NB4 (cell line): ENCODE measurements around the gene CUX1.

ENCODE experiments used
- DNase-seq: peaks from one replicate; pipeline ENCODE4 v3.0.0; 2010; ENCODE audit warnings: low read depth
- H3K4me3 ChIP-seq: one replicate; pipeline ENCODE4 v1.5.1; 2011; ENCODE audit warnings: mild to moderate bottlenecking, low read depth, low read length, moderate library complexity
- CTCF ChIP-seq: IDR thresholded peaks from one replicate; pipeline ENCODE4 v1.5.1; 2012; ENCODE audit warnings: low read depth, low read length
- MAX ChIP-seq: IDR thresholded peaks from 2 replicates; pipeline ENCODE4 v1.6.1; 2011; ENCODE audit warnings: low read depth, low read length
- MYC ChIP-seq: IDR thresholded peaks from 2 replicates; pipeline ENCODE4 v1.6.1; 2011; ENCODE audit warnings: low read depth, low read length
- POLR2A ChIP-seq: IDR thresholded peaks from 2 replicates; pipeline ENCODE4 v1.6.1; 2011; ENCODE audit warnings: mild to moderate bottlenecking; ENCODE audit not compliant: insufficient read length; ENCODE audit errors: extremely low read depth

Gene CUX1

DNA sequence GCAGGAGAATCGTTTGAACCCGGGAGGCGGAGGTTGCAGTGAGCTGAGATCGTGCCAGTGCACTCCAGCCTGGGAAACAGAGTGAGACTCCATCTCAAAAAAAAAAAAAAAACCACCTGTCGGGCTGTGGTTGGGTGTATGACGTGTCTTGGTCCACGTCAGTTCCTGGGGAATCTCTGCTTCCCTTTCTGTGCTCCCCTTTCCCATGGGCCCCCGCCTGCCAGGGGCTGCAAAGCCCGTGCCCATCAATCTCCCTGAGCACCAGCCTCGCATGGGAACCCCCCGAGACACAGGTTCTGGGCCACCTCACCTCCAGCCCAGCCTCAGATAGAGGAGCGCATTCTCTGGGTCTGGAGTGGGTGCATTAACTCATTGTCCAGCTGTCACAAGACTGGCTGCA is 467.0 kb downstream of the CUX1 start:
- no peak overlapping the region for H3K4me3 ChIP-seq
- TF ChIP-seq MAX (no peak), CTCF (no peak), POLR2A (no peak), MYC (no peak)
- no peak for DNase-seq

DNA sequence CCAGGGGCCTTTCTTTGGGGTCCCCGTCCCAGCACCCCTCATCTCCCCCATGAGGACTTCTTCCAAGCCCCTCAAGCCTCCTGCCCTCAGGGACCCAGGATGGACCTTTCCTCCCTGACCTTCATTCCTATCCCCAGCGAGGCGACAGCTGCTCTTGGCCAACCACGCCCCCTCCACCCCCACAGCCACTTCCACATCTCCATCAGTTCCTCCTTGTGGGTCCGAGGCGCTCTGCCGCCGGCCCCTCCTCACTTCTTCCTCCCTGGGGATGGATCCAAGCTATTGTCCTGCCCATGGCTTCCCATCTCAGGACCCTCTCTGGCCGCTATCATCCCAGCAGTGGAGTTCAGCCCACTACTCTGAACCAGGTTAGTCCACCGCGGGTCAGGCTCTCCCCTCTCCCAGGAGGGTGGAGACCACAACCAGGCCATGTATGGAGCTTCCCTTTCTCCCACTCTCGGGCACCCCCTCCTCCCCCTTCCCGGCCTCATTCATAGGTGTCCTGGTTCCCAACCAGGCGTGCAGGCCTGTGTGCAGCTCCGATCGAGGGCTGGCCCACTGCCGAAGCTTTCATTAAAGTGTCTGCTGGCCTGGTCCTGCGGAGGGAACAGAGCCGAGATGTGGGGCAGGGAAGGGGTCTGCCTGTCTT is 467.6 kb downstream of the CUX1 start:
- TF ChIP-seq MYC (no peak; the same call in 1 of the 2 replicates), MAX (0 out of 2 replicates have a peak, but pooled peaks have one; percentile 32)
- DNase-seq = peak; percentile 86
- H3K4me3 ChIP-seq = peak overlapping the region; percentile 28

DNA sequence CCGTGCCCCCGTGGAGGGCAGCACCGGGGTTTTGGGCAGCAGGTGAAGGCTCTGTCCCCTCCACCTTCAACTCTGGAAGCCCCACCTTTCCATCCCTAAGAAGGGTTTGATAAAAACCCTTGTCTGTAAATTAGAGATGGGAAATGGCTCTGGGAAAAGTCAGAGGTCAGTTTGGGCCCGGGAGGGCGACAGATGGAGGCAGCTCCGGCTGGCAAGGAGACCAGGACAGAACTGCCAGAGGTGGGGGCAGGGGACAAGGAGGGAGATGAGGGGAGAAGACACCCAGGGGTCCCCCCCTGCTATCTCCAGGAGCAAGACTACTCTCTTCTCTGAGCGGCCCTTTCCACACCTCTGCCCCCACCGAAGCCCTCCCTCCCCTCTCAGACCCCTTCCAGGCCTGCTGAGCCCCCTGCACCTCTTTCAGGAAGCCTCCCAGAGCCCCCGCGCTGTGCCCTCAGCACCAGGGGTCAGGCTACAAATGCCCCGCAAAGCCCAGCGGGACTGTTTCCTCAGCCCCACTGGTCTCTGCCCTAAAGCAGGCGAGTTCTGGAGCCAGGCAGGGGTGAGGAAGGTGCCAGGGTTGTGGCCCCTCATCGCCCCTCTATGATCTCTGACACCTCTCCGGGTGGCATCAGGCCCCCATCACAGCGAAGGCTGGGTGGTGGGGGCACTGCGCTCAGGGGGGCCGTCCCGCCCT is 468.3 kb downstream of the CUX1 start:
- H3K4me3 ChIP-seq = peak overlapping the region; percentile 52
- TF ChIP-seq POLR2A (no peak), MYC (no peak), MAX (no peak), CTCF (no peak)

DNA sequence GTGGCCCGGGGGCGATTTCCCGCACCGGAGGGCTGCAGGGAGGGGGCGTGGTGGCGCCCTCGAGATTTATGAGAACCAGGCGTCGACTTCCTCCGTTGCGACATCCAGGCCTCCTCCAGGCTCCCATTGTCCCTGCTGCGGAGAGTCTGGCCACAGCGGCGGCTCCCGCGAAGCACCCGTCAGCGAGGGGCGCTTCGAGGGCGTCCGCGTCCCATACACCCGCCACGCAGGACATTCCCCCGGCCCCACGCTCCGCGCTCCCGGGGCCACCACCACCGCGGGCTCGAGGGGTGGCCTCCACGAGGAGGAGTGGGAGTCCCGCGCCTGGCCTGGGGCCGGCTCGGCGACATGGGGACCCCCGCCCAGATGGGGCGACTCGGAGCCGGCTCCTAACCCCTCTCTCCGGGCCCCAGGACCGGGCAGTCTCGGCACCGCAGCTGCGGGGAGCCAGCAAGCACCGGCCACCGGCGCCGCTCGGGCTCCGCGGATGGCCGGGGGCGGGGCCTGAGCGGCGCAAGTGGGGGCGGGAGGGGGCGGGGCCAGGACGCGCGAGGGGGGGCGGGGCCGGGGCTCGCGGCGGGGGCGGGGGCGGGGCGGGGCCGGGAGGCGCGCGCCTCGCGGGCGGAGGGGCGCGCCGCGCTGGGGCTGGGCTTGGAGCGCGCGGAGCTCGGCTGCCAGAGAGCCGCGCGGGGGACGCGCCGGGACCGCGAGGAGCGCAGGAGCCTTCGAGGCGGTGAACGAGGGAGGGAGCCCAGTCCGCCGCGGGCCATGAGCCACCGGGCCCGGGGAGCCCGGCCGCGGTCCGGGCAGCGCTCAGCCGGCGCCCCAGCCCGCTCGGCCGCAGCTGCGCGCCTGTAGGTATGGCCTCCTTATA is 469.0 kb downstream of the CUX1 start, which contains the start of gene SH2B2:
TSS of gene SH2B2 (plus strand) at position 632 of the 874 bp plus-strand sequence. CDS start 13,683 bp downstream, outside the sequence.
- peak within 1 kb of the TSS; percentile 62 for H3K4me3 ChIP-seq
- peak; percentile 95 for DNase-seq
- peak; percentile 75 for TF ChIP-seq MAX
- TF ChIP-seq MYC = peak; percentile 80
- TF ChIP-seq POLR2A = peak; percentile 87
- no peak for TF ChIP-seq CTCF

More for the DNA sequence above, 468.3 kb downstream of the CUX1 start:
- no peak for DNase-seq

DNA sequence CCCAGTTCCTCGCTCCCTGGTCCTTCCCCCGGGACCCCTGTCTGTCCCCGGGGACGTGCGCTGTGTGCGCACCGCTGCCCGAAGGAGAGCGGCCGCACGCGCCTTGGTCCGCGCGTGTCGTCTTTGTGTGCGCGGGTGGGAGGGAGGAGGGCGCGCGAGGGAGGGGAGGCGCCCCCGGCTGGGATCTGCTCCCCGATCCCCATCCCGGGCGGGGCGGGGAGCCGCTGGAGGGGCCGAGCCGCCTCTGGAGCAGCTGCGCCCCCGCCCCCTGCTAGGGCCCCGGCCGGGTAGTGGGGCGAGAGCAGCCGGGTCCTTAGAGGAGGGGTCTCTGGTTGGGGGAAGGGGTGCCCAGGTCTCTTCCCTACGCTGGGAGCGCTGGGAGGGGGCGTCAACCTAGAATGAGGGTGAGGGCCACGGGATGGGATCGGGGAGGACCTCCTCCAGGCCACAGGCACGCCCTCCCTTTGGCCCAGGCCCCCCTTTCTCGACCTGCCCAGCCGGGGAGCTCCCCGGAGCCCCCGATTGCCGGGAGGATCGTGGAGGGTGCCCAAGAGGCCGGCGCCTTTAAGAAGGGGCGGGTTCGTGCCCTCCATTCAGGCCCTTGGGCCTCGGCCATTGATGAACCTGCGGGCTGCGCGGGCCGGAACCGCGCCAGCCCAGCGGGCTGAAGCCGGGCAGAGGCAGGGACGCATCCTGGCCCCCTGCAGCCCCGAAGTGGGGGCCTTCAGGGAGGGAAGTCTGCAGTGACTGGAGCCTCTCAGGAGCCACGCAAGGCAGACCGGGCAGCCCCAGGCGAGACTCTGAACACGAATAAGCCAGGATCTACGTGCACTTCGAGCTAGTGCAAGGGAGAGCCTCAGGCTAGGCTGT is 469.9 kb downstream of the CUX1 start:
- peak; percentile 58 for DNase-seq
- peak overlapping the region; percentile 62 for H3K4me3 ChIP-seq
- TF ChIP-seq CTCF = no peak
- TF ChIP-seq MAX = peak; percentile 31; the same call in 1 of the 2 replicates
